Chondrocyte (in vitro differentiated cells): ENCODE measurements around the gene BPHL. TPM values are rescaled to one million over a fixed set of nuclear protein-coding genes. Genes with fewer than 3 reads are reported as not detected.
A peak's percentile ranks its signal among the peaks of the same experiment; 100 is the strongest.
"Not testable (repeated sequence)": the region's sequence is repeated elsewhere in the genome, so short reads cannot be mapped to it uniquely, and the experiment has no call there.

Source experiments
- DNase-seq: peaks from one replicate; pipeline ENCODE4 v3.0.0; 2021; ENCODE audit warnings: mixed read lengths, low spot score
- H3K27ac Mint-ChIP-seq: one replicate; pipeline ENCODE4 v1.8.0; 2021; ENCODE audit warnings: mild to moderate bottlenecking, moderate library complexity, mixed read lengths; ENCODE audit not compliant: unreplicated experiment
- H3K27me3 Mint-ChIP-seq: 2 replicates; pipeline ENCODE4 v1.8.0; 2021; ENCODE audit warnings: low read depth, mixed read lengths
- H3K36me3 Mint-ChIP-seq: 2 replicates; pipeline ENCODE4 v1.8.0; 2021; ENCODE audit warnings: low read depth, mixed read lengths
- H3K4me1 Mint-ChIP-seq: 2 replicates; pipeline ENCODE4 v1.8.0; 2021; ENCODE audit warnings: low read depth, mild to moderate bottlenecking, mixed read lengths
- H3K4me3 Mint-ChIP-seq: one replicate; pipeline ENCODE4 v1.8.0; 2021; ENCODE audit warnings: mild to moderate bottlenecking, moderate library complexity, mixed read lengths; ENCODE audit not compliant: unreplicated experiment
- H3K9me3 Mint-ChIP-seq: 2 replicates; pipeline ENCODE4 v1.8.0; 2021; ENCODE audit warnings: low read depth, mixed read lengths
- total RNA-seq: library from RNA; stranded (reverse); gene quantifications from 3 replicates; pipeline ENCODE4 v1.2.1, GENCODE V29; 2021
- TF ChIP-seq, protein P1 (sequence below): fragments of 200-600 bp; sonication (generic); IDR thresholded peaks from 2 replicates; pipeline ENCODE4 v1.5.0; 2021; ENCODE audit warnings: antibody characterized with exemption, mild to moderate bottlenecking, moderate library complexity

BPHL gene
- total RNA-seq, 1 donor from 2014 or later, result 26.2 TPM

DNA sequence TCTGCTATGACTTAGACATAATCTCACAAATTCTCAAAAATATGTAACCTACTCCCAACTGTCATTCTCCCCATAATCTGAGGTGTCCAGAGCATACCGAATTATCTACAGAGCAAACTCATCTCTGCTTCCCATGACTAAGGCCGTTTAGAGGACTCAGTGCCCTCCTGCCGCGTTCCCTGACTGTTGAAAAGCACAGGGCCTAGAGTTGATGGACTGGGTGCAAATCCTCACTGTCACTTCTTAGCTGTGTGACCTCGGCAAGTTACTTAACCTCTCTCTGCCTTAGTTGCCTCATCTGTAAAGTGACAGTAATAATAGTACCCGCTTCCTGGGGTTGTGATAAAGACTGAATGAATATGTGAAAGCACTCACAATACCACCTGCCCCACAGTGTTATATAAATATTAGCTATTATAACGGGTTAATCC is 43.6 kb downstream of the BPHL start:
- TF ChIP-seq, protein P1, sequence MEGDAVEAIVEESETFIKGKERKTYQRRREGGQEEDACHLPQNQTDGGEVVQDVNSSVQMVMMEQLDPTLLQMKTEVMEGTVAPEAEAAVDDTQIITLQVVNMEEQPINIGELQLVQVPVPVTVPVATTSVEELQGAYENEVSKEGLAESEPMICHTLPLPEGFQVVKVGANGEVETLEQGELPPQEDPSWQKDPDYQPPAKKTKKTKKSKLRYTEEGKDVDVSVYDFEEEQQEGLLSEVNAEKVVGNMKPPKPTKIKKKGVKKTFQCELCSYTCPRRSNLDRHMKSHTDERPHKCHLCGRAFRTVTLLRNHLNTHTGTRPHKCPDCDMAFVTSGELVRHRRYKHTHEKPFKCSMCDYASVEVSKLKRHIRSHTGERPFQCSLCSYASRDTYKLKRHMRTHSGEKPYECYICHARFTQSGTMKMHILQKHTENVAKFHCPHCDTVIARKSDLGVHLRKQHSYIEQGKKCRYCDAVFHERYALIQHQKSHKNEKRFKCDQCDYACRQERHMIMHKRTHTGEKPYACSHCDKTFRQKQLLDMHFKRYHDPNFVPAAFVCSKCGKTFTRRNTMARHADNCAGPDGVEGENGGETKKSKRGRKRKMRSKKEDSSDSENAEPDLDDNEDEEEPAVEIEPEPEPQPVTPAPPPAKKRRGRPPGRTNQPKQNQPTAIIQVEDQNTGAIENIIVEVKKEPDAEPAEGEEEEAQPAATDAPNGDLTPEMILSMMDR, result no peak
- DNase-seq, result no peak
- peak overlapping the region; percentile 97 for H3K27ac Mint-ChIP-seq

DNA sequence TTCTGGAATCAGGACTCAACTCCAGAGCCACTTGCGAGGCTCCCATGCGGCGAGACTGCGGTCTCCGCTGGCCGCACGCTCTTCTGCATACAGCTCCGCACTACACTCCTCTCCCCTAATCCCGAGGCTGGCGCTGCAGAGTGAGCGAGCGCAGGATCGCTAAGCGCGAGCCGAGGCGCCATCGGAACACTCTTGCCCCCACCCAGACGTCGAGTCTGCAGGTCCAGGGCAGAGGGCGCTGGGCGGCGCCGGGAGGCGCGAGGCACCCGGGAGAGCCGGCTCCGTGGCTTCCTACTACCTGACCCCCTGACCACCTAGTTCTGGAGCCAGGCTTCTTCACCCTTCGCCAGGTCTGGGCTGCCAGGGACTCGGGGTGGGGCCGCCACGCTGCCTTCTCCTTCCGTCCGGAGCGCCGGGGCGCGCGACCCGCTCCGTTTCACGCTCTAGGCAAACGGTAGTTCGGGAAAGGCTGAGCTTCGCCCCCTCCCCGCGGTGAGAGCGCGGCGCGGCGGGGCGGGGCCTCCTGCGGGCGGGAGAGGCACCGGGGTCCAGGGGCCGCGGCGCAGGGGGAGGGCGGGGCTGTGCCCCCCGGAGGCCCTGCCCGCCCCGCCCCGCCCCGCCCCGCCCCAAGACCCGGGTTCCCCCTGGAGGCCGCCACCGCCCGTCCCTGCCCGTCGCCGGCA is 44.2 kb downstream of the BPHL start:
- Mint-ChIP-seq H3K4me3 (peak overlapping the region; percentile 85), H3K27me3 (no peaks in the 10 kb centered on the region), H3K4me1 (peaks cover 42% of the 10 kb centered on the region), H3K36me3 (no peaks in the 10 kb centered on the region), H3K9me3 (no peaks in the 10 kb centered on the region), H3K27ac (peak overlapping the region; percentile 97)
- TF ChIP-seq, protein P1, result peak; percentile 44
- no peak for DNase-seq

More for the DNA sequence above, 43.6 kb downstream of the BPHL start:
- Mint-ChIP-seq H3K9me3 (no peaks in the 10 kb centered on the region), H3K36me3 (no peaks in the 10 kb centered on the region), H3K4me1 (peaks cover 42% of the 10 kb centered on the region), H3K27me3 (no peaks in the 10 kb centered on the region), H3K4me3 (peak overlapping the region; percentile 85)

DNA sequence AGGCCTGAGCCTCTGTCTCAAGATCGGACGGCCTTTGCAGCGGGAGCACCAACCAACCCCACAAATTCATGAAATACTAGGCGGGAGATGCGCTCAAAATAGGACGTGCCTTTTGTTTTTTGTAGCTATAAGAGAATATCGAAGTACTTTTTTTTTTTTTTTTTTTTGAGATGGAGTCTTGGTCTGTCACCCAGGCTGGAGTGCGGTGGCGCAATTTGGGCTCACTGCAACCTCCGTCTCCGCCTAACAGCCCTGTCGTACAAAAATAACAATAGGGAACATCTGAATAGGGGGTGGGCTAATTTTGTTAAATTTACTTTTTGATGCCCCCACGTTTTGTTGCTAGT is 44.7 kb downstream of the BPHL start:
- peak overlapping the region; percentile 85 for H3K27ac Mint-ChIP-seq
- H3K9me3 Mint-ChIP-seq, result no peaks in the 10 kb centered on the region
- H3K4me1 Mint-ChIP-seq, result peaks cover 42% of the 10 kb centered on the region
- no peaks in the 10 kb centered on the region for H3K36me3 Mint-ChIP-seq
- H3K4me3 Mint-ChIP-seq, result peak overlapping the region; percentile 73
- DNase-seq, result no peak
- no peaks in the 10 kb centered on the region for H3K27me3 Mint-ChIP-seq
- TF ChIP-seq, protein P1, result no peak

DNA sequence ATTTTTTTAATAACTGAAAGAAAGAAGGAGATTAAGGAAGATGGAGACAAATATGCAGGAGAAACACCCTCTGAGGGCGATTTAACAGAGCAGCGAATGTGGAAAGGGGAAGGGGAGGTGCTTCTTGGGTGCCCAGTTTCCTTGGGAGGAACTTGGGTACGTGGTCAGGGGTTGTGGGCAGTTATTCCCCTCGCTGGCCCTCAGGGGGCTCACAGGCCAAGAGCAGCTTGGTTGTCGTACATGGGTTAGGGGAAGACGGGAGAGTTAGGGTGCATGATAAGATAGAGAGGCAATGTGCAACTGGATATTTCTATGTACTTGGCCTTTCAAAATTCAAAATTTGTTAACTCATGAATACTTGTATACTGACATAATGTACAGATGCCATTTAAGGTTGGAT is 45.9 kb downstream of the BPHL start:
- Mint-ChIP-seq H3K27ac (no peak overlapping the region), H3K9me3 (no peaks in the 10 kb centered on the region), H3K27me3 (no peaks in the 10 kb centered on the region), H3K36me3 (no peaks in the 10 kb centered on the region), H3K4me1 (peaks cover 42% of the 10 kb centered on the region), H3K4me3 (no peak overlapping the region)
- no peak for DNase-seq
- TF ChIP-seq, protein P1, result no peak

DNA sequence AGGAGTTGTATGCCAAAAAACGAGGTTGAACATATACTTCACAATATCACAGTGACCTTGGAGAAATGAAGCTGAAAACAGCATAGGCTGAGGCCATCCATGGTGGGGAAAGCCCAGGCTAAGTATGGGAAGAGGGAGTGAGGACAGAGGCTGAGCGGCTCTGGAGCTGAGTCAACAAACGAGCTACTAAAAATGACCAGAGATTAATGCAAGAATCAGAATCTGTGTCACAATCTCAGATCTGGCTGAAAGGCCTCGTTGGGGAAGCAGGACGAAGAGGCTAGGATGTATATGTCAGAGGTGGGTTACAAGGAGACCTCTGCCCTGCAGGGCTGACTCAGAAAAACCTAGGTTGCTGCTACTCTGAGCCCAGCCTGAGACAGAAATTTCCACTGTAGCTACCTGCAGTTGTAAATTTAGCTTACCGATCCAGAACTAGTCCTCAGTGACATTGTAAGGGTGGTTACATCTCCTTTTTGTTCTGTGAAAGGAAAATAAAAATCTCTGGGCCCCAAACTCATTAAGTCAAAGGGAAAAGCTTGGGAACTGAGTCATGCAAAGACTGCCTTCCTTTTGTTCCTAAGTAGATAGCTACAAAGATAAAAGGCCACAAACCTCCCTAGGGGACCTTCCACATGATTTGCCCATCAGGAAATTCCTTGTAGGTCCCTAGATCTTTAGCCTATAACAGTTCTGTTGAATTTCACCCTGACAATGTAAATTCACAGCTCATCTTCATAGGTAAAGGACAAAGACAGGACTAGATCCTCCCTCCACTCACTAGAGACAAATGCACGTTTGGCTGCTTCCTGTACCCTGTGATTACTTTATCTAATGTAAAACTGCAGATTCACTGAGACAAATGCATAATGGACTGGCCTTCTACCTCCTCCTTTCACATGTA is 47.4 kb downstream of the BPHL start:
- peaks cover 31% of the 10 kb centered on the region for H3K4me1 Mint-ChIP-seq
- H3K4me3 Mint-ChIP-seq, result no peak overlapping the region
- no peaks in the 10 kb centered on the region for H3K36me3 Mint-ChIP-seq

DNA sequence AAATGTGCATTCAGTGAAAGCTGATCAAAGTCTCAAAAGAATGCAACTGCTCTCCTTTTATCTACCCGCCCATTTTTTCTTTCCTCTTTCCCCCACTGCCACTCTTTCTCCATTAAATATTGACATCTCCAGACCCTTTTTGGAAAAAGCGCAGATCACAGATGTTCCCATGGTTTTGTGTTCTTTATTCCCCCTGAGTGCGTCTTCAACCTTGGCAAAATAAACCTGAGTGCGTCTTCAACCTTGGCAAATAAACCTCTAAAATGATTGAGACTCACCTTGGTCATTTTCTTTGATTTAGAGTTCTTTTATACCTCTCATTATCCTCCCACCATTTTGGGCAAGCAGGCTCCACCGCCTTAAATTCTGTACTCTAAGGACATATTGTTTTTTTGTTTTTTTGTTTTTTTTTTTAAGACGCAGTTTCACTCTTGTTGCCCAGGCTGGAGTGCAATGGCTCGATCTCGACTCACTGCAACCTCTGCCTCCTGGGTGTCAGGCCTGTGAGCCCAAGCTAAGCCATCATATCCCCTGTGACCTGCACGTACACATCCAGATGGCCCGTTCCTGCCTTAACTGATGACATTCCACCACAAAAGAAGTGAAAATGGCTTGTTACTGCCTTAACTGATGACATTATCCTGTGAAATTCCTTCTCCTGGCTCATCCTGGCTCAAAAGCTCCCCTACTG is 48.2 kb downstream of the BPHL start:
- not testable (repeated sequence) for DNase-seq, H3K36me3 Mint-ChIP-seq, H3K4me3 Mint-ChIP-seq, H3K27me3 Mint-ChIP-seq, H3K27ac Mint-ChIP-seq, H3K9me3 Mint-ChIP-seq
- peaks cover 30% of the 10 kb centered on the region for H3K4me1 Mint-ChIP-seq

More for the DNA sequence above, 47.4 kb downstream of the BPHL start:
- no peak for DNase-seq
- H3K27me3 Mint-ChIP-seq, result no peaks in the 10 kb centered on the region
- no peaks in the 10 kb centered on the region for H3K9me3 Mint-ChIP-seq
- H3K27ac Mint-ChIP-seq, result peak overlapping the region; percentile 55
- TF ChIP-seq, protein P1, result no peak

DNA sequence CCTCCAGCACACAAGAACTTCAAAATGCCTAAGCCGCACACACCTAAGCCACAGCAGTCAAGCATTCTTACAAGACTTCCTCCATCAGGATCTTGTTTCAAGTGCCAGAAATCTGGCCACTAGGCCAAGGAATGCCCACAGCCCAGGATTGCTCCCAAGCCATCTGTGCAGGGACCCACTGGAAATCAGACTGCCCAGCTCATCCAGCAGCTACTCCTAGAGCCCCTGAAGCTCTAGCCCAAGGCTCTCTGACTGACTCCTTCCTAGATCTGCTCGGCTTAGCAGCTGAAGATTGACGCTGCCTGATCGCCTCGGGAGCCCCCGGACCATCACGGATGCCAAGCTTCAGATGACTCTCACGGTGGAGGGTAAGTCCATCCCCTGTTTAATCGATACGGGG is 49.5 kb downstream of the BPHL start:
- H3K27me3 Mint-ChIP-seq, H3K4me3 Mint-ChIP-seq, H3K36me3 Mint-ChIP-seq, DNase-seq, H3K9me3 Mint-ChIP-seq, H3K27ac Mint-ChIP-seq: not testable (repeated sequence)
- H3K4me1 Mint-ChIP-seq, result peaks cover 35% of the 10 kb centered on the region
